Measurements from ENCODE around the gene DYNLRB2.

DNA sequence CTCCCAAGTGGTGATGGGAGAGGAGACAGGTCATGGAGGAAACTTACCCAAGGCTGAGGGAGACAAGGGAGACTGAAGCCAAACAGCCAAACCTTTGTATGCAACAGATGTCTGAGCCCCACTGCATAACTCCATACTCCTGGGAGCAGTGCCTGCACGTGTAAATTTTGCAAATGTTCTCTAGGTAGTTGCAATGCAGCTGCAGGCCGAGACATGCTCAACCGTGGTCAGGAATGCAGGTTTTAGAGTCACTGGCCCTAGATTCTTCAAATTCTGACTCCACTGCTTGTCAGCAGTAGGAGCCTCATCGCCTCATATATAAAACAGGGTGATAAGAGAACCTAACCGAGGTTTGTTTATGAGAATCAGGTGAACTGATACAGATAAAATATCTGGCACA lies 11.5 kb downstream of the DYNLRB2 start:
- no peak for TF ChIP-seq POLR2A (IDR thresholded peaks at IDR 0.05)
- TF ChIP-seq, protein P1, sequence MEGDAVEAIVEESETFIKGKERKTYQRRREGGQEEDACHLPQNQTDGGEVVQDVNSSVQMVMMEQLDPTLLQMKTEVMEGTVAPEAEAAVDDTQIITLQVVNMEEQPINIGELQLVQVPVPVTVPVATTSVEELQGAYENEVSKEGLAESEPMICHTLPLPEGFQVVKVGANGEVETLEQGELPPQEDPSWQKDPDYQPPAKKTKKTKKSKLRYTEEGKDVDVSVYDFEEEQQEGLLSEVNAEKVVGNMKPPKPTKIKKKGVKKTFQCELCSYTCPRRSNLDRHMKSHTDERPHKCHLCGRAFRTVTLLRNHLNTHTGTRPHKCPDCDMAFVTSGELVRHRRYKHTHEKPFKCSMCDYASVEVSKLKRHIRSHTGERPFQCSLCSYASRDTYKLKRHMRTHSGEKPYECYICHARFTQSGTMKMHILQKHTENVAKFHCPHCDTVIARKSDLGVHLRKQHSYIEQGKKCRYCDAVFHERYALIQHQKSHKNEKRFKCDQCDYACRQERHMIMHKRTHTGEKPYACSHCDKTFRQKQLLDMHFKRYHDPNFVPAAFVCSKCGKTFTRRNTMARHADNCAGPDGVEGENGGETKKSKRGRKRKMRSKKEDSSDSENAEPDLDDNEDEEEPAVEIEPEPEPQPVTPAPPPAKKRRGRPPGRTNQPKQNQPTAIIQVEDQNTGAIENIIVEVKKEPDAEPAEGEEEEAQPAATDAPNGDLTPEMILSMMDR (IDR thresholded peaks at IDR 0.05), result no peak

Measured in lower leg skin (tissue), 3 donors.